Mesenchymal stem cell (in vitro differentiated cells and primary cell): Measurements from ENCODE around the gene C5orf22. TPM values are rescaled to one million over a fixed set of nuclear protein-coding genes. Genes with fewer than 3 reads are reported as not detected.
A peak's percentile ranks its signal among the peaks of the same experiment; 100 is the strongest.

Experiments used
- DNase-seq: peaks from one replicate; pipeline ENCODE4 v3.0.0-alpha.2; 2013
- H2AFZ ChIP-seq: one replicate; pipeline ENCODE4 v1.6.1; 2013; ENCODE audit warnings: low read depth, mild to moderate bottlenecking, control low read depth, inconsistent platforms, low read length, moderate library complexity
- H2AK5ac ChIP-seq: 2 replicates; pipeline ENCODE4 v1.6.1; 2013; ENCODE audit warnings: low read length, moderate library complexity, mild to moderate bottlenecking, inconsistent platforms; ENCODE audit not compliant: severe bottlenecking
- H2BK120ac ChIP-seq: one replicate; pipeline ENCODE4 v1.6.1; 2013; ENCODE audit warnings: low read depth, mild to moderate bottlenecking, inconsistent platforms, low read length, moderate library complexity
- H2BK12ac ChIP-seq, 2 experiments: one replicate each; pipeline ENCODE4 v1.6.1; 2013; ENCODE audit warnings: inconsistent platforms in 2 of 2, low read length in 2 of 2, mild to moderate bottlenecking in 2 of 2, moderate library complexity in 2 of 2, control low read depth in 1 of 2
- H2BK15ac ChIP-seq: one replicate; pipeline ENCODE4 v1.6.1; 2013; ENCODE audit warnings: mild to moderate bottlenecking, low read depth, inconsistent platforms; ENCODE audit not compliant: poor library complexity, severe bottlenecking
- H2BK5ac ChIP-seq: 2 replicates; pipeline ENCODE4 v1.6.1; 2013; ENCODE audit warnings: low read depth, mild to moderate bottlenecking, low read length, control low read depth, inconsistent platforms; ENCODE audit not compliant: poor library complexity, severe bottlenecking
- H3K14ac ChIP-seq, 2 experiments: one replicate each; pipeline ENCODE4 v1.6.1; 2013; ENCODE audit warnings: inconsistent platforms in 2 of 2, low read length in 2 of 2, control low read depth in 1 of 2, mild to moderate bottlenecking in 1 of 2, moderate library complexity in 1 of 2
- H3K18ac ChIP-seq, 2 experiments: one replicate each; pipeline ENCODE4 v1.6.1; 2013; ENCODE audit warnings: inconsistent platforms in 2 of 2, low read length in 2 of 2, control low read depth in 1 of 2, low read depth in 1 of 2, mild to moderate bottlenecking in 1 of 2
- H3K23ac ChIP-seq, 2 experiments: one replicate each; pipeline ENCODE4 v1.6.1; 2013; ENCODE audit warnings: inconsistent platforms in 2 of 2, low read length in 2 of 2, mild to moderate bottlenecking in 2 of 2, moderate library complexity in 2 of 2, control low read depth in 1 of 2
- H3K27ac ChIP-seq: 2 replicates; pipeline ENCODE4 v1.5.1; 2013; ENCODE audit warnings: mild to moderate bottlenecking, moderate library complexity, low read length, control low read depth, inconsistent platforms; ENCODE audit not compliant: poor library complexity, severe bottlenecking
- H3K27me3 ChIP-seq, 2 experiments: 2 replicates each; pipeline versions ENCODE4 v1.6.1 to v1.7.0; 2013; ENCODE audit warnings: low read length in 2 of 2, mild to moderate bottlenecking in 2 of 2, moderate library complexity in 2 of 2, control low read depth in 1 of 2, inconsistent platforms in 1 of 2; ENCODE audit not compliant: control insufficient read depth in 1 of 2, insufficient read depth in 1 of 2
- H3K36me3 ChIP-seq, 2 experiments: 2 replicates each; pipeline versions ENCODE4 v1.6.1 to v1.7.0; 2013; ENCODE audit warnings: low read length in 2 of 2, control low read depth in 1 of 2, inconsistent platforms in 1 of 2, low read depth in 1 of 2, mild to moderate bottlenecking in 1 of 2; ENCODE audit not compliant: insufficient read depth in 2 of 2, control insufficient read depth in 1 of 2
- H3K4ac ChIP-seq, 2 experiments: one replicate each; pipeline ENCODE4 v1.6.1; 2013; ENCODE audit warnings: inconsistent platforms in 2 of 2, low read length in 2 of 2, mild to moderate bottlenecking in 2 of 2, moderate library complexity in 2 of 2, control low read depth in 1 of 2, low read depth in 1 of 2
- H3K4me1 ChIP-seq: 2 replicates; pipeline ENCODE4 v1.6.1; 2013; ENCODE audit warnings: low read depth, low read length, control low read depth; ENCODE audit not compliant: control insufficient read depth, insufficient read depth
- H3K4me2 ChIP-seq: 2 replicates; pipeline ENCODE4 v1.6.1; 2013; ENCODE audit warnings: low read length, mild to moderate bottlenecking, inconsistent platforms; ENCODE audit not compliant: poor library complexity, severe bottlenecking
- H3K4me3 ChIP-seq, 2 experiments: 2 replicates each; pipeline versions ENCODE4 v1.5.1 to v1.7.0; 2013; ENCODE audit warnings: low read length in 2 of 2, mild to moderate bottlenecking in 2 of 2, control low read depth in 1 of 2, low read depth in 1 of 2; ENCODE audit not compliant: insufficient read depth in 1 of 2
- H3K79me1 ChIP-seq: replicated peaks from 2 replicates; pipeline ENCODE4 v1.6.1; 2013; ENCODE audit warnings: mild to moderate bottlenecking, control low read depth, low read length, inconsistent platforms; ENCODE audit not compliant: poor library complexity, severe bottlenecking
- H3K9ac ChIP-seq: 2 replicates; pipeline ENCODE4 v1.7.0; 2013; ENCODE audit warnings: mild to moderate bottlenecking, low read length, moderate library complexity
- H3K9me3 ChIP-seq: 2 replicates; pipeline ENCODE4 v1.7.0; 2013; ENCODE audit warnings: mild to moderate bottlenecking, low read length; ENCODE audit not compliant: control insufficient read depth
- H4K8ac ChIP-seq: one replicate; pipeline ENCODE4 v1.6.1; 2013; ENCODE audit warnings: inconsistent platforms, mild to moderate bottlenecking, low read length, moderate library complexity
- H4K91ac ChIP-seq: one replicate; pipeline ENCODE4 v1.6.1; 2013; ENCODE audit warnings: mild to moderate bottlenecking, low read length, inconsistent platforms
- WGBS: methylation state at CpG from one replicate; pipeline ENCODE4 v1.1.7; 2013; ENCODE audit warnings: mixed read lengths; 5-methylcytosine and 5-hydroxymethylcytosine counted together
- polyA plus RNA-seq, 2 experiments: library from polyadenylated mRNA; stranded (reverse); fragments of 200-250 nt; gene quantifications; one replicate each; pipeline ENCODE4 v1.2.3, GENCODE V29; 2013

Gene C5orf22
- 19.0 TPM for polyA plus RNA-seq (2013, experiment 1 of 2)
- 18.5 TPM for polyA plus RNA-seq (2013, experiment 2 of 2)

DNA sequence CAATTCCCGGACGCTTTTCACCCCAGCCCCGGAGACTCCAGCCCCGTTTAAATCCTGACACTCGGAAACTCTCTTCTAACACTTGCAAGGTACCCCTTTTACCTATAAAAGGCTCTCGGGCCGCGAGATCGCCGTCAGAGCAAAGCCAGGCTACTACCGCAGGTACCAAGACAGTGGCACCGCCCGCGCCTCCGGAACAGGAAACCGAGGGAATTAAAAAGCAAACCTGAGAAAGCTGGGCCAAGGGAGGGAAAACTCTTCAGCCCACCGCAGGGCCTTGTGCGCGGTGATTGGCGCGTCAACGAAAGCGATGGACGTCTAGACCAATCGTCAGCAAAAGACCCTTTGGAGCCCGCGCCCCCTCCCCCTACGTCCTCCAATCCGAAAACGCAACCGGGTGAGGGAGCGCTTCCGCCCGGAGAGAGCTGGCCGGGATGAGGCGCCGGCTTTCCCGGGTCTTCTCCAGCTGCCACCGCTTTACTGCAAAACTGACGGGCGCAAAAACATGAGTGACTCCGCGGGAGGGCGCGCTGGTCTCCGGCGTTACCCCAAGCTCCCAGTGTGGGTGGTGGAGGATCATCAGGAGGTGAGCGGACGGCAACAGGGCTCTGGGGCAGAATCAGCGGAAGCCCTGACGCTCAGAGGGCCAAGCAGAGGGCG is at the start of gene C5orf22, which contains the start of gene DROSHA:
TSS of gene C5orf22 (plus strand) at position 414 of the 660 bp plus-strand sequence. CDS start at position 506, 92 bp downstream.
TSS of gene DROSHA (minus strand) at position 206 of the 660 bp plus-strand sequence. CDS start 3,034 bp downstream, outside the sequence.
- no peaks in the 10 kb centered on the region for H3K9me3 ChIP-seq
- H4K91ac ChIP-seq: peak within 1 kb of the TSS; percentile 64
- peak within 1 kb of the TSS; percentile 99 for H4K8ac ChIP-seq
- peak within 1 kb of the TSS; percentile 92 to 99 for H3K4me3 ChIP-seq
- H3K14ac ChIP-seq: peak within 1 kb of the TSS; percentile 26 to 87
- peak within 1 kb of the TSS; percentile 99 for H2BK15ac ChIP-seq
- H3K79me1 ChIP-seq: peaks cover 34% of the 10 kb centered on the region
- H2BK12ac ChIP-seq: no peak within 1 kb of the TSS
- H3K4me1 ChIP-seq: peaks cover 10% of the 10 kb centered on the region
- peak within 1 kb of the TSS; percentile 54 to 96 for H3K18ac ChIP-seq
- peak; percentile 98 for DNase-seq
- no peak within 1 kb of the TSS for H2AK5ac ChIP-seq
- peaks cover 18 to 54% of the 10 kb centered on the region in 2 experiments for H3K36me3 ChIP-seq
- peak within 1 kb of the TSS; percentile 91 for H3K27ac ChIP-seq
- H3K4ac ChIP-seq: peak within 1 kb of the TSS in 1 of 2 experiments; percentile 77
- H3K23ac ChIP-seq: peak within 1 kb of the TSS in 1 of 2 experiments; percentile 70
- no peak within 1 kb of the TSS for H2BK120ac ChIP-seq
- no peaks in the 10 kb centered on the region for H3K27me3 ChIP-seq
- under 1% methylated on average over 52 of the region's 52 CpGs for WGBS
- peak within 1 kb of the TSS; percentile 95 for H3K9ac ChIP-seq
- H3K4me2 ChIP-seq: peak within 1 kb of the TSS; percentile 85
- H2BK5ac ChIP-seq: peak within 1 kb of the TSS; percentile 46
- H2AFZ ChIP-seq: peak within 1 kb of the TSS; percentile 93

GRCh38 chr5:31485376-31486207 is 46.5 kb upstream of the C5orf22 start:
- H2BK15ac ChIP-seq: no peak overlapping the region
- no peak overlapping the region for H2BK120ac ChIP-seq
- H3K79me1 ChIP-seq: peaks cover 12% of the 10 kb centered on the region
- H3K4me3 ChIP-seq: no peak overlapping the region
- WGBS: 64% methylated on average over 4 of the region's 7 CpGs
- no peak overlapping the region for H3K4me2 ChIP-seq
- H3K14ac ChIP-seq: no peak overlapping the region
- no peak overlapping the region for H3K23ac ChIP-seq
- no peak overlapping the region for H2AK5ac ChIP-seq
- no peak overlapping the region for H4K91ac ChIP-seq
- peaks cover 13 to 89% of the 10 kb centered on the region in 2 experiments for H3K36me3 ChIP-seq
- no peak overlapping the region for H3K18ac ChIP-seq
- no peak overlapping the region for H2AFZ ChIP-seq
- no peak overlapping the region for H2BK12ac ChIP-seq
- H3K9me3 ChIP-seq: no peaks in the 10 kb centered on the region
- no peak overlapping the region for H3K27ac ChIP-seq
- no peaks in the 10 kb centered on the region for H3K27me3 ChIP-seq
- no peak overlapping the region for H4K8ac ChIP-seq
- H3K4me1 ChIP-seq: no peaks in the 10 kb centered on the region
- H2BK5ac ChIP-seq: no peak overlapping the region
- no peak for DNase-seq
- H3K4ac ChIP-seq: no peak overlapping the region
- H3K9ac ChIP-seq: no peak overlapping the region

GRCh38 chr5:31486441-31486840 is 45.7 kb upstream of the C5orf22 start:
- no peak overlapping the region for H2BK5ac ChIP-seq
- H2BK15ac ChIP-seq: no peak overlapping the region
- H3K27ac ChIP-seq: no peak overlapping the region
- H3K23ac ChIP-seq: no peak overlapping the region
- DNase-seq: no peak
- no peak overlapping the region for H4K91ac ChIP-seq
- no peak overlapping the region for H3K4me3 ChIP-seq
- WGBS: 96% methylated on average over 6 of the region's 6 CpGs
- H3K14ac ChIP-seq: no peak overlapping the region
- H2AK5ac ChIP-seq: no peak overlapping the region
- no peaks in the 10 kb centered on the region for H3K9me3 ChIP-seq
- no peak overlapping the region for H3K4ac ChIP-seq
- H2BK120ac ChIP-seq: no peak overlapping the region
- peaks cover 13 to 89% of the 10 kb centered on the region in 2 experiments for H3K36me3 ChIP-seq
- peaks cover 12% of the 10 kb centered on the region for H3K79me1 ChIP-seq
- H3K4me2 ChIP-seq: no peak overlapping the region
- H2BK12ac ChIP-seq: no peak overlapping the region
- no peak overlapping the region for H3K9ac ChIP-seq
- H4K8ac ChIP-seq: no peak overlapping the region
- H3K4me1 ChIP-seq: no peaks in the 10 kb centered on the region
- no peak overlapping the region for H3K18ac ChIP-seq
- H3K27me3 ChIP-seq: no peaks in the 10 kb centered on the region
- no peak overlapping the region for H2AFZ ChIP-seq

DNA sequence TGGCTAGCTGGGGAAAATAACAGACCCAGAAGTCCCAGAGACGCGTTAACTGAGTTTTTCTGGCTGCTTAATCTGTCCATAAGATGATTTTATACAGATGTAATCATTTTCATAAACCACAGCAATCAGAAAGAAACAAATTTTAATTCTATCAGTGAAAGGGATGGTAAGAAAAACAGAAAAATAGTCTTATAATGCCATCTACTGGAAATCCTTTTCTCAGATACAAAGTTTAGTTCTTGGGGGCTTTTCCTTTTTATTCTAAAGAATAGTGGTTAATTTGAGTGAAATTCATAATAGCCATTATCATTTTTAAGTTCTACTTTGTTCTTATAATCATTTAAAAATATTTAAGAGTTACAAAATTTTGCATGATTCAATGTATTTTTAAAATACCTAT is 44.6 kb upstream of the C5orf22 start:
- Histone ChIP-seq H3K79me1 (peaks cover 13% of the 10 kb centered on the region), H2BK120ac (no peak overlapping the region), H3K9ac (peak overlapping the region; percentile 7), H3K9me3 (no peaks in the 10 kb centered on the region), H3K4me3 (no peak overlapping the region), H3K18ac (no peak overlapping the region), H3K4ac (no peak overlapping the region), H3K36me3 (peaks cover 9 to 87% of the 10 kb centered on the region in 2 experiments), H2BK12ac (no peak overlapping the region), H3K27ac (no peak overlapping the region), H3K4me1 (no peaks in the 10 kb centered on the region), H3K14ac (no peak overlapping the region), H2AK5ac (no peak overlapping the region), H2AFZ (no peak overlapping the region), H2BK15ac (no peak overlapping the region), H4K8ac (no peak overlapping the region), H3K23ac (no peak overlapping the region), H2BK5ac (no peak overlapping the region), H3K27me3 (no peaks in the 10 kb centered on the region), H3K4me2 (no peak overlapping the region), H4K91ac (no peak overlapping the region)
- DNase-seq: no peak
- WGBS: 100% methylated on average over 2 of the region's 2 CpGs
